ENCODE measurements around the gene TMPRSS9.

TMPRSS9 gene

DNA sequence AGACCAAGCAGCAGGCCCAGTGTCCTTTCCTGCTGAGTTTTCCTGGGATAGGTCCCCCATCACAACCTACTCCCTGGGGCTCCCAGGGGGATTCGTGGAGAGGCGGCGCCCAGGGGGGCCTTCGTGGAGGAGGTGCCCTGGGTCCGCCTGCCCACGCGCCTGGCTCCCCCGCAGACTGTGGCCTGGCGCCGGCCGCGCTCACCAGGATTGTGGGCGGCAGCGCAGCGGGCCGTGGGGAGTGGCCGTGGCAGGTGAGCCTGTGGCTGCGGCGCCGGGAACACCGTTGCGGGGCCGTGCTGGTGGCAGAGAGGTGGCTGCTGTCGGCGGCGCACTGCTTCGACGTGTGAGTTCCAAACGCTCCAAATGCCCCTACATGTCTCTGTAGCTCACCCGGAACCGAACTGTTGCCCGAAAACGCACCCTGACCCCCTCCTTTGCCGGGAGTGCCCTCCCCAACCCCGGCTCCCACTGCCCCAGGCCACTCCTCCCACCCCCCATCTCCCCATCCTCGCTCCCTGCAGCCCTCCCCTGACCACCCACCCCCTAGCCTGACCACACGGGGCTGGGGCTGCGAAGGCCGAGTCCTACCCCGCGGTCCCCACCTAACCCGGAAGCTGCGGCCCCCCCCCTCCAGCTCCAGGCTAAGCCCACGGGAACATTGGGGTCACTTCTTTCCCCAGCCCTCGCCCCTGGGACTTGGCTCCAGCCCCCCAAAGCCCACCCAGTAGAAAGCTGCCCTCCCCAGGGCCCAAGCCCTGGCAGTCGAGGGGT is 64.0 kb downstream of the TMPRSS9 start:
- DNase-seq, result no peak

DNA sequence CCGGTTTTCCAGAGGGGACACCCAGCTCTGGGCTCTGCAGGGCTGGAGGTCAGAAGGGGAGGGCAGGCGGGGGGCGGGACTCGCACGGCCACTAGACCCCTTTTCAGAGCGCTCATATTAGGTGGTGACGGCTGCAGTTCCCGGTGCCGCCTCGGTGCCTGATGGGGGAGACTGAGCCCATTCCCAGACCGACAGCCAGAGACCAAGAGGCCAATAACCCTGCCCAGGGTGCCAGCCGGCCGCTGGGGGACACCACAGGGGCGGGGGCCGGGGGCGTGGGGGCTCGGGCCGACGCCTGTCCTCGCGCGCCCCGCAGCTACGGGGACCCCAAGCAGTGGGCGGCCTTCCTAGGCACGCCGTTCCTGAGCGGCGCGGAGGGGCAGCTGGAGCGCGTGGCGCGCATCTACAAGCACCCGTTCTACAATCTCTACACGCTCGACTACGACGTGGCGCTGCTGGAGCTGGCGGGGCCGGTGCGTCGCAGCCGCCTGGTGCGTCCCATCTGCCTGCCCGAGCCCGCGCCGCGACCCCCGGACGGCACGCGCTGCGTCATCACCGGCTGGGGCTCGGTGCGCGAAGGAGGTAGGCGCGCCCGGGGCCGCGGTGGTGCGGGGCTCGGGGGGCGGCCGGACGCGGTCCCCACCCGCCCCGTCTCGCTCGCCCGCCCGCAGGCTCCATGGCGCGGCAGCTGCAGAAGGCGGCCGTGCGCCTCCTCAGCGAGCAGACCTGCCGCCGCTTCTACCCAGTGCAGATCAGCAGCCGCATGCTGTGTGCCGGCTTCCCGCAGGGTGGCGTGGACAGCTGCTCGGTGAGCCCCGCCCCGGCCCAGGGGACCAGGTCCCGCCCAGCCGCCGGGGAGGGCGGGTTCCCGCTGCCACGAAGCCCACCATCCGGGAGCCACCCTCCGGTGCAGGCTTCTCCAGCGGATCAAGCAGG is 64.9 kb downstream of the TMPRSS9 start:
- DNase-seq, result no peak

DNA sequence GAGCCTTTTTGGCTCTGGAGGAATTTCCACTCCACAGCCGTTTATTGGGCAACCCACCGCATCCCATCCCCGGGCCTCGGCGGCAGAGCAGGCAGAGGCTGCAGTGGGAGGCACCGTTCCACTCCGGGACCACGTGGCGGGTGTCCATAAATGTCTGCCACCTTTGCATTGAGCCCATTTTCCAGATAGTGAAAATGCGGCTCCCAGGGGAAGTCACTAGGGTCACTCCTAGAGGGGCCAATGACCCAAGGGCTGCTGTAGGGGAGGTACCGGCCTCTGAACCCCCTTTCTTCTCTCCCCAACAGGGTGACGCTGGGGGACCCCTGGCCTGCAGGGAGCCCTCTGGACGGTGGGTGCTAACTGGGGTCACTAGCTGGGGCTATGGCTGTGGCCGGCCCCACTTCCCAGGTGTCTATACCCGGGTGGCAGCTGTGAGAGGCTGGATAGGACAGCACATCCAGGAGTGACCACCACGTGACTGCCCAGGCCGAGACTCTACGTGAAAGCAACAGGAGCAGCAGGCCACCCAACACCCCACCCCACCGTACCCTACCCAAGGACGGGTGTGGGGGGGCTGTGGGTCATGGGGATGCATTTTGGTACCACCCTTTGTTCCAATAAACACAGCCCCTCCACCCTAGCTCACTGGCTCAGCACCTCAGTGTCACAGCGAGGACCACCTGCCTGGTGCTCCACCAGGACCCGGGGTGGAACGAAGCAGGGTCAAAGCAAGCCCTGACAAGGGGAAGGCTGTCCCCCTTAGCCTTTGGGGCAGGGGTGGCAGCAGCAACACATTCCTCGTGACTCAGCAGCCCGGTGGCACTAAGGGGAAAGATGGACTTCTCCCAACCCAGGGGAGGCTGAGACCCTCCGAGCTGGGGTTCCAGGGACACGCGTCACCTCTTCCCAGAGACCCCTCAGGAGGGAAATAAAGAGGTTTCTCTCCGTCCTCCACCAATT is 65.8 kb downstream of the TMPRSS9 start:
- no peak for DNase-seq

DNA sequence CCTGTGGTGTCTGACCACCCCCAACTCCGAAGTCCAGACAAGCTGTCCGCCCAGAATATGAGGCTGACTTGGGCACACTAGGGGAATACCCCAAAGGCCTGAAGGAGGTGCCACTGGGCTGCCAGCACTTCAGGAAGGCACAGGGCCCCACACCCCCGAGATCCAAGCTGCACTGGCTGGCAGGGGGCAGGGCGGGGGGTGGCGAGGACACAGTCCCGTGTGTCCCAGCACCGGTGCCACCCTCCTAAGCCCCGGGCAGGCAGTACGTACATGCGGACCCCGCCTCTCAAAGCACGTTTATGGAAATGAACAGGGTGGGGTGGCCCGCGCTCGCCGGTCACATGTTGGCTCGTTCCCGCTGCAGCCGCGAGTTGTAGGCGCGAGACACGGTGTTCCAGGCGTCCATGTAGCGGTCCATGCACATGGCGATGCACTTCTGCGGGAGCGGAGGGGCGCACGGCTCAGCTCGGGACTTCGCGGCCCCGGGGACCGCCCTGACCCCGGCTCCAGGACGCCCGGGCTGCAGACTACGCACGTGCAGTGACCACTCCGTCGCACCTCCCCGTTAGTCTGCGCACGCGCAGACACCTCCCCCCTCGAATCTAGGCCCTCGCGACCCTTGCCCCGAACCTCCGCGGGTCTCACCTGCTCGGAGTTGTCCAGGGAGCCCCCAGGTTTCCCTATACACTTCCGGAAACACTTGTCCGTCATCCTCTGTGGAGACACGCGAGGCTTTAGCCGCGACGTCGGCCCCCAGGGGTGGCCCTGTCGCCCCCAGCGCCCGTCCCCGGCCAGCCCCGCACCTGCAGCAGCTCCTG is 66.8 kb downstream of the TMPRSS9 start:
- peak; percentile 54 for DNase-seq

DNA sequence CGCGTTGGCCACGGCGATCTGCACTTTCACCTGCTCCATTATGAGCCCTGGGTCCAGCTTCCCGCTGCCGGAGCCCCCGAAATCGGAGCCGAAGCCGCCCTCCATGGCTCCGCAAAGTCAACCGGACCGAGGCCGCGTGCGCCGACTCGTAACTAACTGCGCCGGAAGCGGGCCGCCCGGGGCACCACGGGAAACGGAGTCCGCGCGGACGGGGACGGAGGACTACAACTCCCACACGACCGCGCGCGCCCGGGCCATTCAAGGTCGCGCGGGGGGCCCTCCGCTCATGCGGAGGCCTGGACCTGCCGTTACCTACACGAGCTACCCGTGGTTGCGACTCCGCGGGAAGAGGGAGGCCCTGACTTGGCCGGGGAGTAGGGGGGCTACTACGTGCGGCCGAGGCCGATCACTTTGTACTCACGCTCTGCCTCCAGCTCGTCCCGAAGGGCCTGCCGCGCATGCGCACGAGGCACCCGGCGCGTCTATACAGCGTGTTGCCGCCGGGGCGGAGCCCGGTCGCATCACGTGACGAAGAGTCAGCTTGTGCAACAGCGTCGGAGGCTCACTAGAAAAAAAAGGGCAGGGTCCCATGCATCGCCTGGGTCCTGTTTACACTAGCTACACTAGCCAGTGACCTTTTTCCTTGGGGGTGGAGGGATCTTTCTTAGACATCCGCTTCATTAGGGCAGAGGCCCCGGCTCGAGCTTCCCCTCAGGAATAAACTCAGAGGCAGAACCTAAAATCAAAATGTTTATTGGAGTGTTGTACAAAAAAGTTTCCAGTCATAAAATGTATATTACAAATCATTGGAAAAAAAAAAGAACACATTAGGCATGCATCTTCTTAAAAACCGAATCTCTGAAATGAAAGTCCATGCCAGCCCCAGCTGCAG is 67.6 kb downstream of the TMPRSS9 start, which contains the start of gene TIMM13:
TSS of gene TIMM13 (minus strand) at position 158 of the 892 bp plus-strand sequence. CDS start at position 105, 53 bp downstream.
- DNase-seq, result peak; percentile 95

DNA sequence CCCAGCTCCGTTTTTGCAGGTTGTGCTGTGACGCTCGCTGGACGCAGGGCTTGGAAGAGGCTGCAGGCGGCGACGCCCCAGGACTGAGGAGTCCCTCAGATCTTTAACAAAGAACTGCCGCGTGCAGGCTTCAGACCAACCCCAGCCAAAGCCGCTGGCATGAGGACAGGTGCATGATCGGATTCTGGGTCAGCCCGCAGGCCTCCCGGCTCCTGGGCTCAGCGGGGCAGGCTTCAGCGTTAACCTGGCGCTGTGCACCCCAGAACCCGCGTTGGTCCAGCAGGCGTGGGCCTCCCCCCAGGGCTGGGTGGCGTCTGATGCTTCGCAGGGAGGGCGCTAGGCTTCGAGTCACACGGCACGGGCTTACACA is 68.2 kb downstream of the TMPRSS9 start:
- DNase-seq, result no peak

DNA sequence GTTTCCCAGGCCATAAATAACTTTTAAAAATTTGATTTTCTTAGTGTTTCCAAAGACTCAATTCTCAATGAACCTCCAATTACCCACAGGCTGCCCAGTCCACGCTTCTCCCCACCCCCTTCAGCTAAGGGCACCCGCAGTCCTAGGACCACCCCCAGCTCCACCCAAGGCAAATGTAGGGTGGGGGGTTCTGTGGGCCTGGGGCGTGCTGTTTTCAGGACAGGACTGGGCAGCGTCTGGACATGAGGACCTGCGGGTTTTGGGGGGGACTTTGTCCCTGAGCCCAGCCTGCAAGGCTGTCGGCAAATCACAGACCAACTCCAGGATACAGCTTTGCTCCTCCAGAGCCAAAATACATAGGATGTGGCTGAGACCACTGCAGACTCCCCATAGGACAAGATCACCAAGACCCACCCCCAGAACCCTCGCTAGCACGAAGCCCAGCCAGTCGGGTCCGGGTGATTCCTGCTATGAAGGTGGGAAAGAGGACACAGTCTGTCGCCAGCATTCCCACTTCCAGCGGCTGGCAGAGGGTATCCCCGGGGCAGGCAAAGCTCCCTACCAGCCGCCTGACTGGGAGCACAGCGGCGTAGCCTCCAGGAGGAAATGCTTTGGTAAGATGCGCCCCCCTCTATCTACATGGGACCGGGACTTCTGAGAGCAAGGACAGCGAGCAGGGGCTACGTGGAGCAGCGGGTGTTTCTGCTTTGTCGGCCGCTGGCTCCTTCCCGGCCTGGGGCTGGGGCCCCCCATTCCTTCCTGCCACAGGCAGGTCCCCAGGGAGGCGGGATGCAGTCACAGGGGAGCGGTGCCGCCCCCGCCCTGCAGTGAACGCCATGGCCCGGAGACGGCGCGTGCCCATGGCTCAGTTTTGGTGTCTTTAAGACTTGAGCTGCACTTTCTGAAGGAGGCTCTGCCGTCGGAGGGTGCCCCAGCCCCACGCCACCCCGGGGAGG is 69.0 kb downstream of the TMPRSS9 start:
- no peak for DNase-seq

DNA sequence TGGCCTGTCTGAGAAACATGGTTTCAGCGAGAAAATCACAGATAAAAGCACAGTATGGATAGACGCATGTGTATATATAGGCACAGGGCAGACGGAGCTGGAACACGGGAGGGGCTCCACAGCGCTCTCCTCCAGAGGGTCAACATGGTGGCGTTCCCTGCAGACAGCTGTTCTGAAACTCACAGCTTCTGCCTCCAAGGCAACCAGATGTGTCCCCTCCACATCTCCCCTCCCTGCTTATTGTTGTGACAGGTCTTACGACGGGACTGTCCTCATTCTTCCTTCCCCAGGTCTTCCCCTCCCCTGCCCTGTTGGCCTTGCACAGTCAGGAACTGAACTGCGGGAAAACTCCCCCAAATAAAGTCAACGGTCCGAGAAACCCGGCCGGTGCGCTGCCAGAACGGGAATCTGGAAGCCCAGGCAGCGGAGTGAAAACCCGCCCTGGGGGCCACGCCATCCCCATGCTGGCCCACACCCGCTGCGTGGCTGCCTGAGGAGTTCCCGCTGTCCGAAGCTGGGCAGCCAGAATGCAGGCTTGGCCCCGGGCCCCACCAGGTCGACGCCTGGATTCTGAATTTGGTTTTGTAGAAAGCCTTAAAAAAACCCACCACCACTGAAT is 70.0 kb downstream of the TMPRSS9 start:
- DNase-seq, result no peak

DNA sequence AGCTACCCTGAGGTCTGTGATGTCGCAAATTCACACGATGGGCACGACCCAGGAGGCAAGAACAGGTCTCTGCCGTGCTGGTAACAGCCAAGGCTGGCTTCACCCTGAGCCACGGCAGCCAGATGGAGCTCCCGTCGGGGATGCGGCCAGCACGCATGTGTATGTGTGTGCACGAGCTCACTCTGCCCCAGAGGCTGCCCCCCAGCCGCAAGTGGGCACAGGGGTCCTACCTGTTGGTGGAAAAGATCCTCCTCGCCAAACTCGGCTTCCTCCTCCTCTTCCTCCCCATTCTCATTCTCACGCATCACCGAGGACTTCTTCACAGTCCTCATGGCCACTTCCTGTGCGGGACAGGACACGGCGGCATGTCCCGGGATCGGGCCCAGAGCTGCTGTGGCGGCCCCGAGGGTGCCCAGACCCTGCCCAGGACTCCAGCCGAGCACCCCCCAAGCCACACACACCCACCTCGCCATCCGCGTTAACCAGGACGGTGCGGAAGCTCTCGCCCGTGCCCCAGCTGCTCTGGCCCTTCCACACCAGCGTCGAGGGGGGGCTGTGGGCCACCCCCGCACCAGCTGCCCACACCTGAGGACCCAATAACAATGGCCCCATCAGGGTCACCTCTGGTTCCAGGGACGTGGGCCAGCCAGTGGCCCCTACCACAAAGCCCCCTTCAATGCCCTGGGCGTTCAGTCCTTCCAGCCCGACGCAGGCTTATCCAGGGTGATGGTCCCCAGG is 71.4 kb downstream of the TMPRSS9 start:
- no peak for DNase-seq

DNA sequence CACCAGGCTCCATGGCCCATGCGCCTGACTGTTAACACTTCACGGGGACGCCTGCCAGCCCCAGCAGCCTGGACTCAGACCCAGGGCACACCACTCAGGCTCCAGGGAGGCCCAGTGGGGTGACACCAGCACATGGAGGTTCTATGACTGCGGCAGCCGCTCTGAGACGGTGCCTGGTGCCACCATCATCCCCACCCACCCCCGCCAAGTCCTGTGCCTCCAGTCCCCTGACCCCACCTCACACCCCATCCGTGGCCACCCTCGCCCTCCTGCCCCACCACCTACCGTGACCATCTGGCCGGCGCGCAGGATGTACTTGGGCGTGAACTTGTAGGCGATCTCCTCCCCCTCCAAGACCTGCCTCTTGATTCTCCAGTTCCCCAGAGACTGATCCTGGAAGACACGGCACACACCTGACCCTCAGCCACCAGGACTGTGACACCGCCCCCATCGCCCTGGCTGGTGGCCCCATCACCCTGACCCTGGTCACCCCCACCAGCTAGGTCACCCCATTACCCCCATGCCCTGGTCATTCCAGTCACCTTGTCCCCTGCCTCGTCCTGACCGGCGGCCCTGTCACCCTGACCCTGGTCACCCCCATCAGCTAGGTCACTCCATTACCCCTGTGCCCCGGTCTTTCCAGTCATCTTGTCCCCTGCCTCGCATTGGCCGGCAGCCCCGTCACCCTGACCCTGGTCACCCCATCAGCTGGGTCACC is 72.2 kb downstream of the TMPRSS9 start:
- no peak for DNase-seq

DNA sequence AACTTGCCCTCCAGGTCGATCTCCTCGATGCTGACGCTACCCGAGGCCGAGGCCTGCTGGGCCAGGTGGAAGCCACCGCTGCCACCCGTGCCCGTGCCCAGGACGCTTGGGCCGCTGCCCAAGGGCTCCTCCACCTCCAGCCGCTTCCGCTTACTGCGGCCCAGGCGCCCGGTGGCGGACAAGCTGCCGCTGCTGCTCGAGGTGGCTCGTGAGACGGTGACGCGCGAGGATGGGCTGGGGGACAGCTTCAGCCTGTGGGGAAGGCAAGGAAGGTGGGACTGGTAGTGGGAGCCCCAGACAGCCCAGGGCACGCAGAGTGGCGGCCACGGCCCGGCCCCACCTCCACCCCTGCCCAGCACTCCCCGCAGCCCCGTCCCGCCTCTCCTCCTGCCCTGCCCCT is 73.8 kb downstream of the TMPRSS9 start:
- no peak for DNase-seq

DNA sequence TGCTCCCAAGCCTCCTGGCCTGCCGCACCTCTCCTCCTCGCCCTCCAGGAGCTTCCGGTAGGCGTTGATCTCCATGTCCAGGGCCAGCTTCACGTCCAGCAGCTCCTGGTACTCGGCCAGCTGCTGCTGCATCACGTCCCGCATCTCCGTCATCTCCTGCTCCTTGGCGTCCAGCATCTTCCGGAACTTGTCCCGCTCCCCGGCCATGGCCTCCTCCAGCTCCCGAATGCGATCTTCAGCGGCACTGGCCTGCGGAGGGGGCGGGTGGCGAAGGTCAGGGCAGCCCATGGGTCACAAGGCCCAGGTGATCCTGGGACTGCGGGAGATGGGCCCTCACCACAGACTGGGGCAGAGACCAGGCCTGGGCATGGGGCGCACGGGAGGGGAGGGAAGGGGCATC is 74.2 kb downstream of the TMPRSS9 start:
- no peak for DNase-seq

DNA sequence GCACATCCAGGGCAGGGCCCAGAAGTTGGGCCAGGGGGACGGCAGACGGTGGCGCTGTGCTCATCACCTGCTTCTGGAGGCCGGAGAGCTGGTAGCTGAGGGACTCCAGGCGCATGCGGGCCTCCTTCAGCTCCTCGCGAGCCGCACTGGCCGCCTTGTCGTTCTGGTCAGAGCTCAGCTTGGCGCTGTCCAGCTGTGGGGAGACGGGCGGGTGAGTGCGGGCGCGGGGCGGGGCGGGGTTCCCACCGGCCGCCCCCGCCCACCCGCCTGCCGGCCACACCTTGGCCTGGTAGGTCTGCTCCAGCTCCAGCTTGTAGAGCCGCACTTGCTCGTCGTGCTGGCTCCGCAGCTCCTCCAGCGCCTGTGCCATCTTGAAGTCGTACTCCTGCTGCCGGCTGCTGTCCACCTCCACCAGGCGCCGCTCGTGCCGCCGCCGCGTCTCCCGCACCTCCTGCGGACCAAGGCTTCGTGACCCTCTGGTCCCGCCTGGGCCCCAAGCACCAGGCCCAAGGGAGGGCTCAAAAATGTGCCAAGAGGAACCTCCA is 74.7 kb downstream of the TMPRSS9 start:
- DNase-seq, result no peak

DNA sequence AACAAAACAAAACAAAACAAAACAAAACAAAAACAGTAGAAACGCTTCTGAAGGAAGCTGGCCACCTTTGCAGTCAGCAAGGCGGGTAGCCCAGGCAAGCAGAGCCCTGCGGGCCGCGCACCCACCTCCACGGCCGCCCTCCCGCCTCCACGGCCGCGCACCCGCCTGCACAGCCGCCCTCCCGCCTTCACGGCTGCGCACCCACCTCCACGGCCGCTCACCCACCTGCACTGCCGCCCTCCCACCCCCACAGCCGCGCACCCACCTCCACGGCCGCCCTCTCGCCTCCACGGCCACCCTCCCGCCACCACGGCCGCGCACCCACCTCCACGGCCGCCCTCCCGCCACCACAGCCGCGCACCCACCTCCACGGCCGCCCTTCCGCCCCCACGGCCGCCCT is 76.3 kb downstream of the TMPRSS9 start:
- no peak for DNase-seq

DNA sequence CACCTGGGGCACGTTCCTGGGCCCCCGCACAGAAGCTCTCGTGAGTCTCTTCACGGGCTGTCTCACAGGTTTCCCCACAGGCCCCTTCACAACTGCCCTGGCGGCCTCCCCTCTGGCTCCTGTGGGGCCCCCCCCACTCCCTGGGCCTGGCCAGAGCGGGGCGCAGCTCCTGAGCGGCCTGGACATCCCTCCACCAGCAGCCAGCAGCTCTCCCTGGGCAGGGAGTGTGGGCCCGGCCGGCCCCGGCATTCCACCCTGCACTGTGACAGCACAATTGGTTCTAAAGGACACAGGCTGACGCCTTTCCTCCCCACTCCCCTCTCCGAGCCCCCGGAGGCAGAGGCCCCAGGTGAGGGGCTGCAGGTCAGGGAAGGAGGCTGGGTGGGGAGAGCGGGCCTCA is 76.9 kb downstream of the TMPRSS9 start:
- DNase-seq, result no peak

DNA sequence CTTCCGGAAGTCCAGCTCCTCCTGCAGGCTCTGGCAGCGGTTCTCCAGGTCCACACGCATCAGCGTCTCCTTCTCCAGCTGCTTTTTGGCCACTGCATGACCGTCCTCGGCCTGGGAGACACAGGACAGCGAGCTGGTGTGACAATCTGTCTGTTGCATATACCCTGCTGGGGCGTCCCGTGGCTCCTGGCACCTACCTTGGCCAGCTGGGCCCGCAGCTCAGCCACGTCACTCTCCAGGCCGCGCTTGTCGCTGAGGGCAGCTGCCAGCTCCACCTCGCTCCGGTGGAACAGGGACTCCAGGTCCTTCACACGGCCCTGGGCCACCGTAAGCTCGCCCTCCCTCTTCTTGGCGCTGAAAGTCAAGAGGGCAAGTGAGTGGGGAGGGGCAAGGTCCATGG is 78.1 kb downstream of the TMPRSS9 start:
- no peak for DNase-seq

DNA sequence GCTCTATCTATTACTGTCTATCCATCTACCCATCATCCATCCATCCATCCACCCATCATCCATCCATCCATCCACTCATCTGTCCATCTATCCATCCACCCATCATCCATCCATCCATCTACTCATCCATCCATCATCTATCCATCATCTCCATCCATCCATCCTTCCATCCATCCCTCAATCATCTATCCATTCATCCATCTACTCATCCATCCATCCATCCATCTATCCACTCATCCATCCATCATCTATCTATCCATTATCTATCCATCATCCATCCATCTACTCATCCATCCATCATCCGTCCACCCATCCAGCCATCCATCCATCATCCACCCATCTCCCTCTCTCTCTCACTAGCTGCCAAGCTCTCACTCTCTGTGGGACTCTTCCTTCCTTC is 80.5 kb downstream of the TMPRSS9 start:
- DNase-seq, result no peak
